ENCODE results near the gene SV2A. TPM values are rescaled to one million over a fixed set of nuclear protein-coding genes. Genes with fewer than 3 reads are reported as not detected.

SV2A gene
- total and polyA plus RNA-seq, 4 donors = 0.94 to 2.4 (median 1.6) TPM

DNA sequence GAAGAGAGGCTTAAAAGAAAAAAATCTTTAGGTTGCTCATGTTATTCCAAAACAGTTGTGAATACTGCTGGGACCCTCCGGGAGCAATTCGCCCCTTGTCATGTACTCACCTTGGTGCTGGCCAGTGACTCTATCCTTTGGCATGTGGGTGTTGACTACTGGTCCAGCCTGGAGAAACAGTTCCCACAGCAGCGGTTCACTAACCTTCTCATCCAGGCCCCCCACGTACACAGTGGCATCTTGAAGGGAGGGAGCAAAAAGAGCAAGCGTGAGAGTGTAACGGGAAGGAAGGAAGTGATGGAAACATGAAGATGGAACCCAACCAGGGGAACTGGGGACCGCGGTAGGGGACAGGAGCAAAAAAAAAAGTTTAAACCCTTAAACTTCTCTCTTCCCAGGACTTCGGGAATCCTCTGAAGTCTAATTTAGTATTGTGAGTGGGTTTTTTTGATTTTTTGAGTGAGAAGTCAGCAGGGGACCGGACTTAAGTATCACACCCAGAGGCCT lies 9.5 kb upstream of the SV2A start:
- TF ChIP-seq, protein P1, sequence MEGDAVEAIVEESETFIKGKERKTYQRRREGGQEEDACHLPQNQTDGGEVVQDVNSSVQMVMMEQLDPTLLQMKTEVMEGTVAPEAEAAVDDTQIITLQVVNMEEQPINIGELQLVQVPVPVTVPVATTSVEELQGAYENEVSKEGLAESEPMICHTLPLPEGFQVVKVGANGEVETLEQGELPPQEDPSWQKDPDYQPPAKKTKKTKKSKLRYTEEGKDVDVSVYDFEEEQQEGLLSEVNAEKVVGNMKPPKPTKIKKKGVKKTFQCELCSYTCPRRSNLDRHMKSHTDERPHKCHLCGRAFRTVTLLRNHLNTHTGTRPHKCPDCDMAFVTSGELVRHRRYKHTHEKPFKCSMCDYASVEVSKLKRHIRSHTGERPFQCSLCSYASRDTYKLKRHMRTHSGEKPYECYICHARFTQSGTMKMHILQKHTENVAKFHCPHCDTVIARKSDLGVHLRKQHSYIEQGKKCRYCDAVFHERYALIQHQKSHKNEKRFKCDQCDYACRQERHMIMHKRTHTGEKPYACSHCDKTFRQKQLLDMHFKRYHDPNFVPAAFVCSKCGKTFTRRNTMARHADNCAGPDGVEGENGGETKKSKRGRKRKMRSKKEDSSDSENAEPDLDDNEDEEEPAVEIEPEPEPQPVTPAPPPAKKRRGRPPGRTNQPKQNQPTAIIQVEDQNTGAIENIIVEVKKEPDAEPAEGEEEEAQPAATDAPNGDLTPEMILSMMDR (IDR thresholded peaks at IDR 0.05; ENCODE audit: control extremely low read depth, extremely low read depth) = no peak
- Histone ChIP-seq H3K27ac (ENCODE audit: low read depth in 1 of 2, low read length in 1 of 2) (peak overlapping the region; percentile 94 to 98), H3K4me1 (ENCODE audit: control insufficient read depth in 5 of 5, insufficient read depth in 5 of 5, low read length in 5 of 5) (peaks cover 7 to 25% (median 8%) of the 10 kb centered on the region in 5 donors), H3K4me3 (peak overlapping the region; percentile 95), H3K9ac (ENCODE audit: insufficient read depth in 1 of 2, low read length in 2 of 2) (peak overlapping the region; percentile 84 to 89), H3K36me3 (ENCODE audit: control insufficient read depth in 4 of 4, insufficient read depth in 4 of 4, low read length in 4 of 4) (peaks cover 22 to 38% (median 33%) of the 10 kb centered on the region in 4 donors), H3K27me3 (ENCODE audit: control insufficient read depth in 3 of 3, insufficient read depth in 3 of 3, low read length in 2 of 3) (no peaks in the 10 kb centered on the region), H3K9me3 (ENCODE audit: control insufficient read depth in 4 of 4, insufficient read depth in 3 of 4, low read length in 3 of 4) (no peaks in the 10 kb centered on the region)
- no peak for ATAC-seq (ENCODE audit: insufficient read depth, low FRiP score)
- DNase-seq = no peak
- WGBS, 2 donors = 3 to 4% methylated on average over 10 of the region's 10 CpGs

DNA sequence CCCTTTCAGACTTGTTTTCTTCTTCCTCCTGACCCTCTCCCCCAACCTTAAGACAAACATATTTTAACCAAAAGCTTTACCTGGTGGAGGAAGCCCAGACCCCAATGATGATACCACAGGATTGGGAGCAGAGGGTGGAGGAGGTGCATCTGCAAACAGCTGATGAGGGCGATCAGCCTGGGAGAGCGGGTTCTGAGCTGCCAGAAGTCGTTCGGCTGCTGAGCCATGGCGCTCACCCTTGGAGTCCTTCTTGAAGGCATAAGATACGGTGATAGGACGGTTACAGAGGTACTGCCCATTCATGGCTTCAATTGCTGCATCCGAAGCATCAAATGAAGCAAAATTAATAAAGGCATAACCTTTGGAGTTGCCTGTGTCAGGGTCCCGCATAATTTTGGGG lies 8.7 kb upstream of the SV2A start:
- H3K4me1 ChIP-seq (ENCODE audit: control insufficient read depth in 5 of 5, insufficient read depth in 5 of 5, low read length in 5 of 5) = peaks cover 7 to 25% (median 8%) of the 10 kb centered on the region in 5 donors

DNA sequence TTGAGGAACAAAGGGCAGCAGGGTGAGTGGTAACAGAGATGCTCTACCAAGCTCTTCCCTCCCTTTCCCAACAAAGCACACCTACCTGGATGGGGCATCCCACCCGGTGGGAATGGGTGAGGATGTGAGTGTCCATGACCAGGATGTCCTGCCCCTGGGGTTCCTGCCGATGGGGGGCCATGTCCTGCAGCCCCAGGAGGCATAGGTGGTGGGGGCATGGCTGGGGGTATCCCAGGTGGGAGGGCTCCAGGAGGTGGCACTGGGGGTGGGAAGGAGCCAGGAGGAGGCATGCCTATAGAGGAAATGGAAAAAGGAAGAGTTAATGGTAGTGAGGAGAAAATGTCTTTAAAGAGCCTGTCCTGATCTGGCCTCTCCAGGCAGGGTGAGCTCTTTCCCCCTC lies 8.1 kb upstream of the SV2A start:
- Histone ChIP-seq H3K9ac (ENCODE audit: insufficient read depth in 1 of 2, low read length in 2 of 2) (no peak overlapping the region), H3K9me3 (ENCODE audit: control insufficient read depth in 4 of 4, insufficient read depth in 3 of 4, low read length in 3 of 4) (no peaks in the 10 kb centered on the region), H3K36me3 (ENCODE audit: control insufficient read depth in 4 of 4, insufficient read depth in 4 of 4, low read length in 4 of 4) (peaks cover 22 to 36% (median 31%) of the 10 kb centered on the region in 4 donors), H3K4me1 (ENCODE audit: control insufficient read depth in 5 of 5, insufficient read depth in 5 of 5, low read length in 5 of 5) (peaks cover 7 to 25% (median 8%) of the 10 kb centered on the region in 5 donors), H3K27ac (ENCODE audit: low read depth in 1 of 2, low read length in 1 of 2) (no peak overlapping the region), H3K27me3 (ENCODE audit: control insufficient read depth in 3 of 3, insufficient read depth in 3 of 3, low read length in 2 of 3) (no peaks in the 10 kb centered on the region), H3K4me3 (no peak overlapping the region)
- ATAC-seq (ENCODE audit: insufficient read depth, low FRiP score) = no peak
- WGBS, 2 donors = 83 to 92% methylated on average over 2 of the region's 2 CpGs
- TF ChIP-seq, protein P1 (IDR thresholded peaks at IDR 0.05; ENCODE audit: control extremely low read depth, extremely low read depth) = no peak
- no peak for DNase-seq

More for the DNA sequence above, 8.7 kb upstream of the SV2A start:
- Histone ChIP-seq H3K27me3 (ENCODE audit: control insufficient read depth in 3 of 3, insufficient read depth in 3 of 3, low read length in 2 of 3) (no peaks in the 10 kb centered on the region), H3K9ac (ENCODE audit: insufficient read depth in 1 of 2, low read length in 2 of 2) (no peak overlapping the region), H3K36me3 (ENCODE audit: control insufficient read depth in 4 of 4, insufficient read depth in 4 of 4, low read length in 4 of 4) (peaks cover 22 to 36% (median 31%) of the 10 kb centered on the region in 4 donors), H3K27ac (ENCODE audit: low read depth in 1 of 2, low read length in 1 of 2) (no peak overlapping the region), H3K9me3 (ENCODE audit: control insufficient read depth in 4 of 4, insufficient read depth in 3 of 4, low read length in 3 of 4) (no peaks in the 10 kb centered on the region), H3K4me3 (no peak overlapping the region)
- no peak for DNase-seq
- TF ChIP-seq, protein P1 (IDR thresholded peaks at IDR 0.05; ENCODE audit: control extremely low read depth, extremely low read depth) = no peak
- ATAC-seq (ENCODE audit: insufficient read depth, low FRiP score) = no peak
- WGBS, 2 donors = 94 to 98% methylated on average over 9 of the region's 9 CpGs

DNA sequence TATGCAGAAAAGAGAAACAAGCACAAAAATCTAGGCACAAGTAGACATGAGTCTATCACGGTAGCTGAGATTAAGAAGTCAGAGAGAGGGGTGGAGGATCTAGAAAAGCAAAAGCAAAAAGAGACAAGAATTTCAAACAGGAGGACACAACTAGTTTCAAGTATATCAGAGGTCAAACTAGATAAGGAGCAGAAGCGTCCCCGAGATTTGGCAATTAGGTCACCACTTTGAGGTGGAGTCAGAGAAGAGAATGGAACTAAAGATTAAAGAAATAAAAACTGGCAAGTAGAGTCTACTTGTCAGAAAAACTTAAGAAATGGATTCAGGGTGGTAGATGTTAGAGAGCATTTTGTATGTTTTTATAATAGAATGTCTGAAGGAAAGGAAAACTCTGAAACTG lies 7.7 kb upstream of the SV2A start:
- Histone ChIP-seq H3K4me1 (ENCODE audit: control insufficient read depth in 5 of 5, insufficient read depth in 5 of 5, low read length in 5 of 5) (peaks cover 7 to 25% (median 8%) of the 10 kb centered on the region in 5 donors), H3K9me3 (ENCODE audit: control insufficient read depth in 4 of 4, insufficient read depth in 3 of 4, low read length in 3 of 4) (no peaks in the 10 kb centered on the region), H3K27me3 (ENCODE audit: control insufficient read depth in 3 of 3, insufficient read depth in 3 of 3, low read length in 2 of 3) (no peaks in the 10 kb centered on the region), H3K4me3 (no peak overlapping the region), H3K27ac (ENCODE audit: low read depth in 1 of 2, low read length in 1 of 2) (no peak overlapping the region), H3K9ac (ENCODE audit: insufficient read depth in 1 of 2, low read length in 2 of 2) (no peak overlapping the region), H3K36me3 (ENCODE audit: control insufficient read depth in 4 of 4, insufficient read depth in 4 of 4, low read length in 4 of 4) (peaks cover 22 to 34% (median 29%) of the 10 kb centered on the region in 4 donors)
- TF ChIP-seq, protein P1 (IDR thresholded peaks at IDR 0.05; ENCODE audit: control extremely low read depth, extremely low read depth) = no peak
- no peak for ATAC-seq (ENCODE audit: insufficient read depth, low FRiP score)
- DNase-seq = no peak
- 88 to 98% methylated on average over 3 of the region's 3 CpGs for WGBS, 2 donors

Measured in lung (tissue), 12 donors.